ENCODE data around the gene NT5C1A. TPM values are rescaled to one million over a fixed set of nuclear protein-coding genes. Genes with fewer than 3 reads are reported as not detected.
A peak's percentile ranks its signal among the peaks of the same experiment; 100 is the strongest.

Gene NT5C1A
- total and polyA plus RNA-seq, 2 experiments from 2014 or later, result 1.0 to 5.1 TPM

DNA sequence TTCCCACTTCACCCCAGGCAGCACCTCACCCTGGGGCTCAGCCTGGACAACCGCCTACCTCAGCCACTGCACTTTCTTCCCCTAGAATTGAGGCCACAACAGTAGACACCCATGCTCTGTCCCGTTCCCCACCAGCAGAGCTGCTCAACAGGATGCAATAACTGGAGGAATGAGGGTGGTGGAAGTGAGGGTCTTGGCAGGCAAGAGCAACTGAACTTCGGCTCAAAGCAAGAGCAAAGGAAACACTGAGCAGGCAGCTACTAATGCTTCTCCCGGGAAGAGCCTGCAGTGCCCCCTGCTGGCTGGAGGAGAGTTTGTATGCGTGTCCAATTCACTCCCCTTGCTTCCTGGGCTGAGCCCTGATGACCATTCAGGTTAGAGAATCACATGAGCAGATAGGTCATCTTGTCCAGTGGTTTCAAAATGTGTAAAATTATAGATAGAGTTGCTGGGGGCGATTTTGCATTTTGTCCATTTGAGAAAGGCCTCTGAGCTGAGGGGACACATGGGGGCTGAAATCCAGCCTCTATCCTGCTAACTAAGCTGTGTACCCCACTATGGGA is 13.9 kb downstream of the NT5C1A start:
- H3K9me3 ChIP-seq (ENCODE audit: low read depth), result no peaks in the 10 kb centered on the region
- H3K79me2 ChIP-seq, result no peaks in the 10 kb centered on the region
- H3K4me1 ChIP-seq (ENCODE audit: insufficient read depth), result no peaks in the 10 kb centered on the region
- no peak overlapping the region for H2AFZ ChIP-seq
- peak; percentile 82 for DNase-seq (ENCODE audit: low spot score)
- no peaks in the 10 kb centered on the region for H3K36me3 ChIP-seq (replicated peaks; ENCODE audit: insufficient read depth, low read depth)
- no peaks in the 10 kb centered on the region for H3K27me3 ChIP-seq
- no peak overlapping the region for H3K4me3 ChIP-seq
- WGBS (ENCODE audit: low lambda C conversion rate, missing lambda C conversion rate), result 27% methylated on average over 6 of the region's 6 CpGs
- no peak overlapping the region for H3K4me2 ChIP-seq
- no peaks in the 10 kb centered on the region for H4K20me1 ChIP-seq (ENCODE audit: insufficient read depth, poor library complexity, severe bottlenecking)
- H3K27ac ChIP-seq, result peak overlapping the region; percentile 26
- TF ChIP-seq, protein P1, sequence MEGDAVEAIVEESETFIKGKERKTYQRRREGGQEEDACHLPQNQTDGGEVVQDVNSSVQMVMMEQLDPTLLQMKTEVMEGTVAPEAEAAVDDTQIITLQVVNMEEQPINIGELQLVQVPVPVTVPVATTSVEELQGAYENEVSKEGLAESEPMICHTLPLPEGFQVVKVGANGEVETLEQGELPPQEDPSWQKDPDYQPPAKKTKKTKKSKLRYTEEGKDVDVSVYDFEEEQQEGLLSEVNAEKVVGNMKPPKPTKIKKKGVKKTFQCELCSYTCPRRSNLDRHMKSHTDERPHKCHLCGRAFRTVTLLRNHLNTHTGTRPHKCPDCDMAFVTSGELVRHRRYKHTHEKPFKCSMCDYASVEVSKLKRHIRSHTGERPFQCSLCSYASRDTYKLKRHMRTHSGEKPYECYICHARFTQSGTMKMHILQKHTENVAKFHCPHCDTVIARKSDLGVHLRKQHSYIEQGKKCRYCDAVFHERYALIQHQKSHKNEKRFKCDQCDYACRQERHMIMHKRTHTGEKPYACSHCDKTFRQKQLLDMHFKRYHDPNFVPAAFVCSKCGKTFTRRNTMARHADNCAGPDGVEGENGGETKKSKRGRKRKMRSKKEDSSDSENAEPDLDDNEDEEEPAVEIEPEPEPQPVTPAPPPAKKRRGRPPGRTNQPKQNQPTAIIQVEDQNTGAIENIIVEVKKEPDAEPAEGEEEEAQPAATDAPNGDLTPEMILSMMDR (IDR thresholded peaks at IDR 0.05; ENCODE audit: poor library complexity), result peak; percentile 73
- no peak for TF ChIP-seq EZH2phosphoT487 (IDR thresholded peaks at IDR 0.05; ENCODE audit: low read depth, severe bottlenecking, unreplicated experiment)
- H3K9me2 ChIP-seq (replicated peaks; ENCODE audit: insufficient read depth), result no peaks in the 10 kb centered on the region

DNA sequence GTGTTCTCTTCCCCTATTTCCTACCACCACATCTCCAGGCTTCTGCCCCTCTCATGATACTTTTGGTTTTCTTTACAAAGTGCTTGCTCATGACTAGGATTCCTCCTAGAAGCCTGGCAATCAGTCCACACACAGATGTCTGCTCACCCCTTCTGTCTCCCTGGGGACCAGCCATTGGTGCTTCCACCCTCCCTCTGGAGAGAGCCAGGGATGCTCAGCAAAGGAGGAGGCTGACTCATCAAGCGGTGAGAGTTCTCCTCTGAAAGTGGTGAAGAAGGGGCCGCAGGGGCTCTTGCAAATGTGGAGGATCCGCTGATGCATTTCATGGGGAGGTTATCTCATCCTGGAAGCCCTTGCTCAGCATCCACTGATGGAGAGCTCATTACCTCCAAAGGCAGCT is 14.5 kb downstream of the NT5C1A start:
- no peak for DNase-seq (ENCODE audit: low spot score)
- H3K4me1 ChIP-seq (ENCODE audit: insufficient read depth), result no peaks in the 10 kb centered on the region
- H3K79me2 ChIP-seq, result no peaks in the 10 kb centered on the region
- no peaks in the 10 kb centered on the region for H3K9me2 ChIP-seq (replicated peaks; ENCODE audit: insufficient read depth)
- no peak overlapping the region for H3K4me2 ChIP-seq
- no peak overlapping the region for H2AFZ ChIP-seq
- no peaks in the 10 kb centered on the region for H3K36me3 ChIP-seq (replicated peaks; ENCODE audit: insufficient read depth, low read depth)
- H3K27ac ChIP-seq, result no peak overlapping the region
- H3K27me3 ChIP-seq, result no peaks in the 10 kb centered on the region
- no peak for TF ChIP-seq EZH2 (IDR thresholded peaks at IDR 0.05; ENCODE audit: borderline replicate concordance)
- no peak for TF ChIP-seq EZH2phosphoT487 (IDR thresholded peaks at IDR 0.05; ENCODE audit: low read depth, severe bottlenecking, unreplicated experiment)
- TF ChIP-seq, protein P1 (IDR thresholded peaks at IDR 0.05; ENCODE audit: poor library complexity), result no peak
- no peaks in the 10 kb centered on the region for H3K9me3 ChIP-seq (ENCODE audit: low read depth)
- no peaks in the 10 kb centered on the region for H4K20me1 ChIP-seq (ENCODE audit: insufficient read depth, poor library complexity, severe bottlenecking)
- WGBS (ENCODE audit: low lambda C conversion rate, missing lambda C conversion rate), result 61% methylated on average over 3 of the region's 3 CpGs
- H3K4me3 ChIP-seq, result no peak overlapping the region

DNA sequence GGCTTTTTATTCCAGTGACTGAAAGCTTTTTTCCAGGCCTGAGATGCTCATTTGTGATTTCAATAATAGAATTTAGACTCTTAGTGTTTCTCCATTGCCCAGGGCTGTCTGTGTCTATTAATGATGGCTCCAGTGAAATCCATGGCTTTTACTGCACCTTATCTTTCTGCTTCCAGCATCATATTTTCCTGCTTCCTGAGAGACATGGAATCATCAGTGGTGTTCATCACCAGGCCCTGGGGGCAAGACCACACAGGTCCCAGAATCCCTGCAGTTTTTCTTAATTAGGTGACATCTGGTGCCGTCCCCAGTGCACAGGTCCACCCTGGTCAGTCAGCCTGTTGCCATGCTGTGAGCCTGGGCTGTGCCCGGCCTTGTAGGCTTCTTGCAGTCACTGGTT is 15.5 kb downstream of the NT5C1A start:
- H3K36me3 ChIP-seq (replicated peaks; ENCODE audit: insufficient read depth, low read depth), result no peaks in the 10 kb centered on the region
- H3K27me3 ChIP-seq, result no peaks in the 10 kb centered on the region
- no peak for DNase-seq (ENCODE audit: low spot score)
- H3K9me3 ChIP-seq (ENCODE audit: low read depth), result no peaks in the 10 kb centered on the region
- H3K4me3 ChIP-seq, result no peak overlapping the region
- H3K4me1 ChIP-seq (ENCODE audit: insufficient read depth), result no peaks in the 10 kb centered on the region
- 78% methylated on average over 2 of the region's 2 CpGs for WGBS (ENCODE audit: low lambda C conversion rate, missing lambda C conversion rate)
- H2AFZ ChIP-seq, result no peak overlapping the region
- no peak overlapping the region for H3K4me2 ChIP-seq
- no peaks in the 10 kb centered on the region for H3K9me2 ChIP-seq (replicated peaks; ENCODE audit: insufficient read depth)
- no peaks in the 10 kb centered on the region for H3K79me2 ChIP-seq
- TF ChIP-seq EZH2 (IDR thresholded peaks at IDR 0.05; ENCODE audit: borderline replicate concordance) (no peak), EZH2phosphoT487 (IDR thresholded peaks at IDR 0.05; ENCODE audit: low read depth, severe bottlenecking, unreplicated experiment) (no peak)
- TF ChIP-seq, protein P1 (IDR thresholded peaks at IDR 0.05; ENCODE audit: poor library complexity), result no peak
- no peaks in the 10 kb centered on the region for H4K20me1 ChIP-seq (ENCODE audit: insufficient read depth, poor library complexity, severe bottlenecking)
- H3K27ac ChIP-seq, result no peak overlapping the region

Measured in hepatocyte (in vitro differentiated cells).